LHCN-M2 (cell line): ENCODE measurements around the gene SSX3. TPM values are rescaled to one million over a fixed set of nuclear protein-coding genes. Genes with fewer than 3 reads are reported as not detected.
"Not testable (repeated sequence)": the region's sequence is repeated elsewhere in the genome, so short reads cannot be mapped to it uniquely, and the experiment has no call there.

Source experiments
- DNase-seq: peaks from one replicate; pipeline ENCODE4 v3.0.0-alpha.2; 2012; ENCODE audit warnings: low read depth
- polyA plus RNA-seq: library from polyadenylated mRNA; unstranded; fragments of >200 nt; gene quantifications from one replicate; pipeline ENCODE4 v1.2.1, GENCODE V29; 2012; ENCODE audit warnings: missing spikeins
- total RNA-seq: library from RNA; depleted of rRNA; stranded (reverse); fragments of >200 nt; gene quantifications from 2 replicates; pipeline ENCODE4 v1.2.3, GENCODE V29; 2014; rRNA removed

SSX3 gene
- total RNA-seq = not detected in 2 replicates
- polyA plus RNA-seq = not detected

GRCh38 chrX:48356315-48357094 is at the start of gene SSX3:
Gene SSX3 (minus strand): TSS chrX:48356703. CDS start chrX:48355249, 1,454 bp downstream.
- not testable (repeated sequence) for DNase-seq

- peak; percentile 2 for DNase-seq
These were observed 41.3 kb upstream of the SSX3 start for GRCh38 chrX:48397825-48398224.

GRCh38 chrX:48396931-48397330 is 40.4 kb upstream of the SSX3 start:
- DNase-seq = not testable (repeated sequence)

GRCh38 chrX:48383239-48383638 is 26.7 kb upstream of the SSX3 start, which contains the start of gene SSX4:
Gene SSX4 (plus strand): TSS chrX:48383539. CDS start chrX:48384054, 515 bp downstream.
- DNase-seq = not testable (repeated sequence)

- DNase-seq = not testable (repeated sequence)
These were observed 13.9 kb upstream of the SSX3 start for GRCh38 chrX:48370408-48370807.

GRCh38 chrX:48367717-48368408 is 11.4 kb upstream of the SSX3 start:
- DNase-seq = not testable (repeated sequence)

GRCh38 chrX:48359281-48359680 is 2.8 kb upstream of the SSX3 start:
- peak; percentile 22 for DNase-seq

GRCh38 chrX:48357681-48358080 is 1.2 kb upstream of the SSX3 start:
- DNase-seq = no peak

- DNase-seq = not testable (repeated sequence)
These were observed 10.4 kb downstream of the SSX3 start for GRCh38 chrX:48346059-48346458.

- DNase-seq = not testable (repeated sequence)
These were observed 42.5 kb downstream of the SSX3 start for GRCh38 chrX:48313996-48314395.

- DNase-seq = no peak
These were observed 50.3 kb downstream of the SSX3 start for GRCh38 chrX:48306175-48306574.

Other genes starting within 250 kb of the SSX3 start
- not detected in 2 replicates for gene SPACA5B, start 226.1 kb downstream of the SSX3 start, total RNA-seq
- not detected in 2 replicates for gene SSX5, start 159.9 kb downstream of the SSX3 start, total RNA-seq
- gene SSX1, start 101.3 kb downstream of the SSX3 start, total RNA-seq = not detected in 2 replicates
- gene SSX4, start 26.8 kb upstream of the SSX3 start, total RNA-seq = not detected in 2 replicates
- not detected in 2 replicates for gene SSX4B, start 55.3 kb upstream of the SSX3 start, total RNA-seq
- gene SLC38A5, start 113.6 kb upstream of the SSX3 start, total RNA-seq = 2.9 and 4.4 TPM in 2 replicates
- gene FTSJ1, start 119.5 kb upstream of the SSX3 start, total RNA-seq = 136 and 152 TPM in 2 replicates
- 100 and 122 TPM in 2 replicates for gene PORCN, start 152.3 kb upstream of the SSX3 start, total RNA-seq
- gene EBP, start 165.1 kb upstream of the SSX3 start, total RNA-seq = 37.7 and 41.8 TPM in 2 replicates
- gene TBC1D25, start 183.0 kb upstream of the SSX3 start, total RNA-seq = 9.2 and 9.7 TPM in 2 replicates
- 162 and 170 TPM in 2 replicates for gene RBM3, start 217.8 kb upstream of the SSX3 start, total RNA-seq
- gene WDR13, start 240.8 kb upstream of the SSX3 start, total RNA-seq = 131 and 133 TPM in 2 replicates